ENCODE results near the gene VMAC.
"Not testable (repeated sequence)": the region's sequence is repeated elsewhere in the genome, so short reads cannot be mapped to it uniquely, and the experiment has no call there.

The VMAC gene

DNA sequence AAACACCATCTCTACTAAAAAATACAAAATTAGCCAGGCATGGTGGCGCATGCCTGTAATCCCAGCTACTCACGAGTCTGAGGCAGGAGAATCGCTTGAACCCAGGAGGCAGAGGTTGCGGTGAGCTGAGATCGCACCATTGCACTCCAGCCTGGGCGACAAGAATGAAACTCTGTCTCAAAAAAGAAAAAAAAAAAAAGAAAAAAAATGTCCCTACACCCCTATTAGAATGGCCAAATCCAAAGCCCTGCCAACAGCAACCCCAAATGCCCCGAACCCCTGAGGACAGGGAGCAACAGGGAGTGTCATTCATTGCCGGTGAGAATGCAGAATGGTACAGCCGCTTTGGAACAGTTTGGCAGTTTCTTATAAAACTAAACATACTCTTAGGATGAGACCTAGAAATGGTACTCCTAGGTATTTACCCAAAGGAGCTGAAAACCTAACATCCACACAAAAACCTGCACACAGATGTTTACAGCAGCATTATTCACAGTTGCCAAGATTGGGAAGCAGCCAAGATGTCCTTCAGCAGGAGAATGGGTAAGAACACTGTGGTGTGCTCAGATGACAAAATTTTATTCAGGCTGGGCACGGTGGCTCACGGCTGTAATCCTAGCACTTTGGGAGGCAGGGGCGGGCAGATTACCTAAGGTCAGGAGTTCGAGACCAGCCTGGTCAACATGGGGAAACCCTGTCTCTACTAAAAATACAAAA, 21.4 kb upstream of the VMAC start:
- not testable (repeated sequence) for DNase-seq (ENCODE audit: low read depth, low spot score)

DNA sequence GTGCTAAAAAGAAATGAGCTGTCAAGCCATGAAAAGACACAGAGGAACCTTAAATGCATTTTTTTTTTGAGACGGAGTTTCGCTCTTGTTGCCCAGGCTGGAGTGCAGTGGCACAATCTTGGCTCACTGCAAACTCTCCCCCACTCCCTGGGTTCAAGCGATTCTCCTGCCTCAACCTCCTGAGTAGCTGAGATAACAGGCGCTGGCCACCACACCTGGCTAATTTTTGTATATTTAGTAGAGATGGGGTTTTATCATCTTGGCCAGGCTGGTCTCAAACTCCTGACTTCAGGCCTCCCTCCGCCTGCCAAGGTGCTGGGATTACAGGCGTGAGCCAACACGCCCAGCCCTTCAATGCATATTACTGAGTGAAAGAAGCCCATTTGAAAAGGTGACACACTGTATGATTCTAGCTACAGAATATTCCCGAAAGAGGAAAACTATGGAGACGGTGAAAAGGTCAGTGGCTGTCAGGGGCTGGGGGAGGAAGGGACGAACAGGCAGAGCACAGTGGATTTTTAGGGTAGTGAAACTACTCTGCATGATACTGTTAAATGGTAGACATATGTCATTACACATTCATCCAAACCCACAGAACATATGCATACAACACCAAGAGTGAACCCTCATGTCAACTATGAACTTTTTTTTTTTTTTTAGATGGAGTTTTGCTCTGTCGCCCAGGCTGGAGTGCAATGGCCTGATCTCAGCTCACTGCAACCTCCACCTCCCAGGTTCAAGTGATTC, 20.4 kb upstream of the VMAC start:
- DNase-seq (ENCODE audit: low read depth, low spot score) = not testable (repeated sequence)

GRCh38 chr19:5889288-5889971, 15.2 kb upstream of the VMAC start:
- DNase-seq (ENCODE audit: low read depth, low spot score) = peak; percentile 52

DNA sequence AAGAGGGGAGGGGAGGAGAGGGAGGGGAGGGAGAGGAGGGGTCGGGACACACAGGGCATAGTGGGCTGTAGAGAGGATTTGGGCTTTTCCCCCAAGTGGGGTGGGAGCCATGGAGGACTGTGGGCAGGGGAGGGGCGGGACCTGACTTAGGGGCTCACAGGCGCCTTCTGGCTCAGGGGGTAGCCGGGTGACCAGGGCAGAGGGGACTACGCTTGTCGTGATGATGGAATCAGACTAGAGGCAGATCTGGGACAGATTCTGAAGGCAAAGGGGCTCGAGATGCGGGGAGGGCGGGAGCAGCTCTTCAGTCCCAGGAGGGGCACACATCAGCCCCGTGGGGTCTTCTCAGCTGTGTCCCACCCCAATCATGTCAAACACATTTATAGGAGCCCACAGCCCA, 14.6 kb upstream of the VMAC start:
- no peak for DNase-seq (ENCODE audit: low read depth, low spot score)

GRCh38 chr19:5891572-5891937, 13.1 kb upstream of the VMAC start:
- DNase-seq (ENCODE audit: low read depth, low spot score) = no peak

- DNase-seq (ENCODE audit: low read depth, low spot score) = peak; percentile 75
Observed at GRCh38 chr19:5891938-5892771, 12.5 kb upstream of the VMAC start.

DNA sequence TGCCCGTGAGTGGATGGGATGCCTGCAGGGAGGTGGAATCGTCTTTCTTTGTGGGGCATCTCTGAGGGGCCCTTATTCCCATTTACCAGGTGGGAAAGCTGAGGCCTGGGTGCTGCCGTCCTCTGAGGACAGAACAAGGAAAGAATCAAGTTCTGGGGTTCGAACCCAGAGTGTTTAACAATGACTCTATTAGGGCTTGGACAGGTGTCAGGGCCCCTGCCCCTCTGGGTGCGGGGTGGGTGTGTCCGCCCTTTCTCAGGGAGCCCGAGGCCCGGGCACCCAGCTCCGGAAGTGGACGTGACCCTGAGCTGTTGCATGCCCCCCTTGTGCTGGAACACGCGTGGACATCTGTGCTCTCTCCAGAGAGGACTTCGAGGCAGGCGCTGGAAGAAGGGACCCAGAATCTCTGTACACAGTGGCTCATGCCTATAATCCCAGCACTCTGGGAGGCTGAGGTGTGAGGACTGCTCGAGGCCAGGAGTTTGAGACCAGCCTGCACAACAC, 11.8 kb upstream of the VMAC start:
- no peak for DNase-seq (ENCODE audit: low read depth, low spot score)

DNA sequence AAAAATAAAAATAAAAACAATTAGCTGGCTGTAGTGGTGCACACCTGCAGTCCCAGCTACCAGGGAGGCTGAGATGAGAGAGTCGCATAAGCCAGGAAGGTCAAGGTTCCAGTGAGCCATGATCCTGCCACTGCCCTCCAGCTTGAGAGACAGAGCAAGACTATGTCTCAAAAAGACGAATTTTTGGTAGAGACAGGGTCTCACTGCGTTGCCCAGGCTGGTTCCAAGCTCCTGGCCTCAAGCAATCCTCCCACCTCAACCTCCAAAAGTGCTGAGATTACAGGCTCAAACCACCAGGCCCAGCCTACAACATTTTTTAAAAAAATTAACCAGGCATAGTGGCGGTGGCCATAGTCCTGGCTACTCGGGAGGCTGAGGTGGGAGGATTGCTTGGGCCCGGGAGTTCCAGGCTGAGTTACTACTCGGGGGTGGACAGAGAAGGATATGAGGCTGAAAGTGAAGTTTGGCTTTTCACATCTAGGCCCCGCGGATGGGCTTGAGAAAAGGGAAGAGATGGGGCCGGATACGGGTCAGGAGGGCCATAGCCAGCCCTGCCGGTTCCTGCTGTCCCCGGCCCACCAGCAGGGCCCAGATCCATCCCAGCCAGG, 11.3 kb upstream of the VMAC start:
- no peak for DNase-seq (ENCODE audit: low read depth, low spot score)

DNA sequence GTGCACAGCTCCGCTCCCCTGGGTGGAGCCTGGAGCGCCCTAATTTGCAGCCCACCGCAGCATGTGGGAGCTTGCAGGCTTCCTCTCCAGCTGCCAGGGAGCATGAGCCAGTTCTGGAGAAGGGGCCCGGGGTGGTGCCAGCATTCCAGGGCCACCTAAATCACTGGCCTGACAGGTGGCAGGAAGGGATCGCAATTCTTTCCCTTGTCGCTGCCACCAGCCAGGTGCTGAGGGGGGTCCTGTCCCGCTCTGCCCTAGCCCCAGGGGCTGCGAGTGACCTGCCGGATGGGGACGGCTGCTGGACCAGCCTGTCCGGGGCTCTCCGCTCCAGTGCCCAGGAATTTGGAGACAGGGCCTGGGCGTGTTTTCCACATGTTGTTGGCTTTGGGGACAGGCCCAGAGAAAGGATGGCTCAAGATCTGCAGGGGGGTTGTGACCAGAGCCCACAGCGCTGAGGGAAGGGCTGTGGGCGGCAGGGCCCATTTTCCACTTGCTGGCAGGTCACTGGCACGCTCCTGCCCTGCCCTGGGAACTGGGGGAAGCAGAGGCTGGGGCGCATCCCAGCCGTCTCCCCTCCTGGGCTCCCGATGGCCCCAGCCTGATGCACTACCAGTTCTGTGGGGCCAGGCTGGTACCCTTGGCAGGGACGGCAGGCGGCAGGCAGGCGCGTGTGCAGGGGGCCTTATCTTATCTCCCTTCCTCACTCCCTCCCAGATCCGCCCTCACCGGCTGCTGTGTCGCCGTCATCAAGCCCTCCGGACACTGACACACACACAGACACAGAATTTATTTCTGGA, 10.6 kb upstream of the VMAC start:
- DNase-seq (ENCODE audit: low read depth, low spot score) = no peak

GRCh38 chr19:5894704-5895349, 9.8 kb upstream of the VMAC start:
- DNase-seq (ENCODE audit: low read depth, low spot score) = no peak

- DNase-seq (ENCODE audit: low read depth, low spot score) = no peak
Observed at GRCh38 chr19:5895409-5895808, 9.3 kb upstream of the VMAC start.

GRCh38 chr19:5895890-5896289, 8.8 kb upstream of the VMAC start:
- DNase-seq (ENCODE audit: low read depth, low spot score) = no peak

GRCh38 chr19:5896365-5897076, 8.2 kb upstream of the VMAC start:
- no peak for DNase-seq (ENCODE audit: low read depth, low spot score)

- no peak for DNase-seq (ENCODE audit: low read depth, low spot score)
Observed at GRCh38 chr19:5897189-5897969, 7.3 kb upstream of the VMAC start.

GRCh38 chr19:5899728-5900526, 4.7 kb upstream of the VMAC start:
- DNase-seq (ENCODE audit: low read depth, low spot score) = no peak

DNA sequence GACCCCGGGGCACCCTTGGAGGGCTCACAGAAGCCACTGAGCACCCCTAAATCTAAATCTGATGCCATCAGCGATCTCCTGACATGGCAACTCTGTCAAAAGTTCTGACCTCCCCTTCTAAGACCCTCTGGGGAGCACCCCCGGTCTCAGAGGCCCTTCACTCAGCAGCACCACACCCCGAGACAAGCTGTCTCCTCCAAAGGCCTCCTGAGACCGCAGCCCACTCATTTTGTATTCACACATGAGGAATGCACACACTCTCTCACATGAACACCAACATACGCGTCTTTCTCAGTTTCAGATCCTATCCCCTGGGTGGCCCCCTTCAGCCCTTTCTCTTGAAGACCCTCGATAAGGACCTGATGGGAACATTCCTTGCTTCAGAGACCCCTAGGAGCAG, 3.7 kb upstream of the VMAC start:
- DNase-seq (ENCODE audit: low read depth, low spot score) = no peak

- DNase-seq (ENCODE audit: low read depth, low spot score) = peak; percentile 29
Observed at GRCh38 chr19:5903056-5903623, 1.5 kb upstream of the VMAC start.

Measured in ELF-1 (cell line).